ENCODE results near the gene EPHB2. TPM values are rescaled to one million over a fixed set of nuclear protein-coding genes. Genes with fewer than 3 reads are reported as not detected.

The EPHB2 gene
- total and polyA plus RNA-seq, 2 donors (not counting 1 experiment from before 2014, with no cell fraction given): 0.07 to 0.39 TPM

GRCh38 chr1:22878626-22879025 lies 168.0 kb downstream of the EPHB2 start:
- Mint-ChIP-seq H3K4me3 (no peak overlapping the region), H3K4me1 (no peaks in the 10 kb centered on the region), H3K27ac (no peak overlapping the region), H3K9me3 (ENCODE audit: insufficient read depth) (no peaks in the 10 kb centered on the region), H3K27me3 (peaks cover 5% of the 10 kb centered on the region)
- ATAC-seq (ENCODE audit: low read depth): no peak
- Histone ChIP-seq H3K9ac (ENCODE audit: low read length) (no peak overlapping the region), H2AFZ (ENCODE audit: insufficient read depth, low read depth, low read length, poor library complexity, severe bottlenecking) (no peak overlapping the region), H3K27ac (ENCODE audit: low read length in 2 of 2) (no peak overlapping the region), H3K4me3 (ENCODE audit: control extremely low read depth in 1 of 5, extremely low read depth in 1 of 5, insufficient read depth in 1 of 5, low read depth in 2 of 5, low read length in 4 of 5) (no peak overlapping the region), H3K36me3 (replicated peaks in 1 of 2; ENCODE audit: control extremely low read depth in 1 of 2, control insufficient read depth in 1 of 2, extremely low read depth in 1 of 2, insufficient read depth in 2 of 2, low read length in 1 of 2) (no peaks in the 10 kb centered on the region), H3K4me2 (replicated peaks; ENCODE audit: low read depth, low read length, poor library complexity, severe bottlenecking) (no peak overlapping the region), H3K9me3 (ENCODE audit: control extremely low read depth in 1 of 3, control insufficient read depth in 2 of 3, insufficient read depth in 1 of 3, low read length in 2 of 3) (no peaks in the 10 kb centered on the region), H4K20me1 (ENCODE audit: control insufficient read depth, insufficient read depth, low read length, poor library complexity, severe bottlenecking) (no peaks in the 10 kb centered on the region), H3K4me1 (ENCODE audit: control insufficient read depth in 2 of 2, insufficient read depth in 2 of 2, low read length in 2 of 2) (no peaks in the 10 kb centered on the region), H3K27me3 (replicated peaks in 1 of 4; ENCODE audit: control extremely low read depth in 1 of 4, control insufficient read depth in 3 of 4, insufficient read depth in 4 of 4, low read length in 3 of 4) (no peaks in the 10 kb centered on the region), H3K79me2 (ENCODE audit: control insufficient read depth, insufficient read depth, low read length) (no peaks in the 10 kb centered on the region)
- no peak for DNase-seq
- ChIA-PET POLR2A (no interaction called here), CTCF (no interaction called here)
- no peak for TF ChIP-seq EZH2 (IDR thresholded peaks at IDR 0.05; ENCODE audit: borderline replicate concordance, insufficient read depth, low read depth, low read length, poor library complexity, severe bottlenecking)
- 90% methylated on average over 13 of the region's 13 CpGs for WGBS (ENCODE audit: insufficient coverage)
- intact Hi-C loops (cut with micrococcal nuclease): no loop called here

GRCh38 chr1:22879445-22879844 lies 168.8 kb downstream of the EPHB2 start:
- CTCF ChIA-PET: interaction anchor here (0.7 kb wide), 1 partner anchor 9 kb away, joined by 3 read pairs; no protein-coding TSS in a partner anchor

More at GRCh38 chr1:22879445-22879844, 168.8 kb downstream of the EPHB2 start:
- WGBS (ENCODE audit: insufficient coverage): 100% methylated on average over 1 of the region's 3 CpGs
- peaks cover 5% of the 10 kb centered on the region for H3K27me3 Mint-ChIP-seq
- Histone ChIP-seq H3K4me3 (ENCODE audit: control extremely low read depth in 1 of 5, extremely low read depth in 1 of 5, insufficient read depth in 1 of 5, low read depth in 2 of 5, low read length in 4 of 5) (no peak overlapping the region), H3K36me3 (replicated peaks in 1 of 2; ENCODE audit: control extremely low read depth in 1 of 2, control insufficient read depth in 1 of 2, extremely low read depth in 1 of 2, insufficient read depth in 2 of 2, low read length in 1 of 2) (no peaks in the 10 kb centered on the region), H3K9ac (ENCODE audit: low read length) (no peak overlapping the region), H3K27me3 (replicated peaks in 1 of 4; ENCODE audit: control extremely low read depth in 1 of 4, control insufficient read depth in 3 of 4, insufficient read depth in 4 of 4, low read length in 3 of 4) (no peaks in the 10 kb centered on the region), H2AFZ (ENCODE audit: insufficient read depth, low read depth, low read length, poor library complexity, severe bottlenecking) (no peak overlapping the region), H3K4me2 (replicated peaks; ENCODE audit: low read depth, low read length, poor library complexity, severe bottlenecking) (no peak overlapping the region), H3K27ac (ENCODE audit: low read length in 2 of 2) (no peak overlapping the region), H4K20me1 (ENCODE audit: control insufficient read depth, insufficient read depth, low read length, poor library complexity, severe bottlenecking) (no peaks in the 10 kb centered on the region), H3K79me2 (ENCODE audit: control insufficient read depth, insufficient read depth, low read length) (no peaks in the 10 kb centered on the region), H3K9me3 (ENCODE audit: control extremely low read depth in 1 of 3, control insufficient read depth in 2 of 3, insufficient read depth in 1 of 3, low read length in 2 of 3) (no peaks in the 10 kb centered on the region), H3K4me1 (ENCODE audit: control insufficient read depth in 2 of 2, insufficient read depth in 2 of 2, low read length in 2 of 2) (no peaks in the 10 kb centered on the region)
- no peak for DNase-seq
- no peak overlapping the region for H3K4me3 Mint-ChIP-seq
- H3K27ac Mint-ChIP-seq: no peak overlapping the region
- intact Hi-C loops (cut with micrococcal nuclease): no loop called here
- ATAC-seq (ENCODE audit: low read depth): no peak
- POLR2A ChIA-PET: no interaction called here
- no peaks in the 10 kb centered on the region for H3K9me3 Mint-ChIP-seq (ENCODE audit: insufficient read depth)
- H3K4me1 Mint-ChIP-seq: no peaks in the 10 kb centered on the region
- TF ChIP-seq CTCF (IDR thresholded peaks at IDR 0.05) (no peak), EZH2 (IDR thresholded peaks at IDR 0.05; ENCODE audit: borderline replicate concordance, insufficient read depth, low read depth, low read length, poor library complexity, severe bottlenecking) (no peak)

Measured in B cell (primary cell).